SK-N-MC (cell line): ENCODE measurements around the gene TRPM1.

ENCODE experiments used
- DNase-seq: peaks from one replicate; pipeline ENCODE4 v3.0.0-alpha.2; 2011; ENCODE audit warnings: low read depth, low spot score
- H3K27ac ChIP-seq: fragments of 200-600 bp; sonication (generic); 2 replicates; pipeline ENCODE4 v1.5.1; 2016; ENCODE audit warnings: mixed run types
- H3K36me3 ChIP-seq: fragments of 200-600 bp; sonication (generic); 2 replicates; pipeline ENCODE4 v1.6.1; 2017; ENCODE audit warnings: antibody characterized with exemption, low read length, mixed read lengths; ENCODE audit not compliant: insufficient read depth
- H3K4me3 ChIP-seq: fragments of 200-600 bp; sonication (generic); 2 replicates; pipeline ENCODE4 v1.5.1; 2016
- H3K9ac ChIP-seq: fragments of 200-600 bp; sonication (generic); 2 replicates; pipeline ENCODE4 v1.8.0; 2017; ENCODE audit warnings: mixed run types, mixed read lengths; ENCODE audit not compliant: insufficient read length
- H3K9me3 ChIP-seq: fragments of 200-600 bp; sonication (generic); 2 replicates; pipeline ENCODE4 v1.6.1; 2017; ENCODE audit warnings: low read depth, mild to moderate bottlenecking, antibody characterized with exemption, low read length, moderate library complexity, mixed read lengths
- EZH2 ChIP-seq: fragments of 200-600 bp; sonication (generic); IDR thresholded peaks from one replicate; pipeline ENCODE4 v1.6.1; 2017; ENCODE audit warnings: antibody characterized with exemption
- FOXP2 ChIP-seq: optimal IDR thresholded peaks from 2 replicates; pipeline ENCODE3; 2011; ENCODE audit warnings: mild to moderate bottlenecking, moderate library complexity; ENCODE audit not compliant: insufficient read depth; ENCODE audit errors: extremely low read length, control extremely low read depth
- POLR2AphosphoS5 ChIP-seq: IDR thresholded peaks from 2 replicates; pipeline ENCODE4 v1.6.1; 2012; ENCODE audit warnings: mild to moderate bottlenecking, low read depth, low read length, borderline replicate concordance

TRPM1 gene

GRCh38 chr15:31001702-31002101 is 99.8 kb downstream of the TRPM1 start:
- H3K4me3 ChIP-seq = no peak overlapping the region
- no peak overlapping the region for H3K27ac ChIP-seq
- DNase-seq = no peak
- H3K9ac ChIP-seq = no peak overlapping the region
- no peaks in the 10 kb centered on the region for H3K36me3 ChIP-seq
- TF ChIP-seq EZH2 (no peak), POLR2AphosphoS5 (no peak), FOXP2 (no peak)
- H3K9me3 ChIP-seq = no peaks in the 10 kb centered on the region

DNA sequence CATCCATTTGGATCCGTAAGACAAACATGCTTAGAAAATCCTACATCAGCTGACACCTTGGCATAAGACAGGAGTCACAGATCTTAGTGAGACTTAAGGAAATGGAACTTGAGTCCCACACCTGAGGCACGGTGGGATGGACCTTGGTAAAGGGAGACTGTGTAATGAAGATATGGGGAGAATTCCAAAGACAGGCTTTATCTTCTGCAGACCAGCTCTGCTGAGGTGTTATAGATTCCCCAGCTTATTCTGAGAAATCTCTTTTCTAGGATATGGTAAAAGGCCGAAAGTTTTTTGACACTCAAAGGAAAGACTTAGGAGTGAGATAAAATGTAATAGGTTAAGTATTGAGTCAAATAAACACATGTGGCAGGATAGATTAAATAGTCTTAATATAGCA is 101.8 kb downstream of the TRPM1 start:
- DNase-seq = no peak
- Histone ChIP-seq H3K4me3 (no peak overlapping the region), H3K36me3 (no peaks in the 10 kb centered on the region), H3K27ac (no peak overlapping the region), H3K9me3 (no peaks in the 10 kb centered on the region), H3K9ac (no peak overlapping the region)
- TF ChIP-seq POLR2AphosphoS5 (no peak), EZH2 (no peak), FOXP2 (no peak)

- DNase-seq = no peak
- H3K9ac ChIP-seq = no peak overlapping the region
- TF ChIP-seq POLR2AphosphoS5 (no peak), EZH2 (no peak), FOXP2 (no peak)
- no peak overlapping the region for H3K4me3 ChIP-seq
- H3K9me3 ChIP-seq = no peaks in the 10 kb centered on the region
- H3K36me3 ChIP-seq = no peaks in the 10 kb centered on the region
- H3K27ac ChIP-seq = no peak overlapping the region
These were observed 104.3 kb downstream of the TRPM1 start for GRCh38 chr15:30997270-30997669.

DNA sequence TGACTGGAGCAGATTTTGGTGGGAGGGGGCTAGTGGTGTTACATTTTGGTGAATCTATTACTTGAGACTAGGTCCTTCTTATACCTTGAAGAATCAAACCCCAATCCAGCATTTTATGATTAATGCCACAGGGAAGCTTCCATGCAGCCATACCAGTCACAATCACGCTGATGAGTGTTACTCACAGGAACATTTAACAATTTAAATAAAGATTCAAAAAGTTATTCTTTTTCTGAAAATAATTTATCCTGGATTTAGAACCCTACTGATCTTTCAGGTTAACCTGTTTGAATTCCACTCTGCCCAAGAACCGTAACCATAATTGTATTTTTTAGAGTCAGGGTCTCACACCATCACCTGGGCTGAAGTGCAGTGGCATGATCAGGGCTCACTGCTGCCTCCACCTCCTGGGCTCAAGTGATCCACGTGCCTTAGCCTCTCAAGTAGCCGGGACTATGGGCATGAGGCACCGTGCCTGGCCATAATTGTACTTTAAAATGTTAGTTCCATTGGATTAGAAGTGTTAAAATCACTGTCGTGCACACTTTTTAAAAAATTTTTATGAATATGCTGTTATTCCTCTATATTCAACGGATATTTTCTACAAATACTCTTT is 109.2 kb downstream of the TRPM1 start:
- no peaks in the 10 kb centered on the region for H3K36me3 ChIP-seq
- no peaks in the 10 kb centered on the region for H3K9me3 ChIP-seq
- peak overlapping the region; percentile 91 for H3K9ac ChIP-seq
- H3K27ac ChIP-seq = no peak overlapping the region
- TF ChIP-seq FOXP2 = no peak
- TF ChIP-seq EZH2 = no peak
- TF ChIP-seq POLR2AphosphoS5 = no peak
- peak overlapping the region; percentile 96 for H3K4me3 ChIP-seq
- DNase-seq = no peak

DNA sequence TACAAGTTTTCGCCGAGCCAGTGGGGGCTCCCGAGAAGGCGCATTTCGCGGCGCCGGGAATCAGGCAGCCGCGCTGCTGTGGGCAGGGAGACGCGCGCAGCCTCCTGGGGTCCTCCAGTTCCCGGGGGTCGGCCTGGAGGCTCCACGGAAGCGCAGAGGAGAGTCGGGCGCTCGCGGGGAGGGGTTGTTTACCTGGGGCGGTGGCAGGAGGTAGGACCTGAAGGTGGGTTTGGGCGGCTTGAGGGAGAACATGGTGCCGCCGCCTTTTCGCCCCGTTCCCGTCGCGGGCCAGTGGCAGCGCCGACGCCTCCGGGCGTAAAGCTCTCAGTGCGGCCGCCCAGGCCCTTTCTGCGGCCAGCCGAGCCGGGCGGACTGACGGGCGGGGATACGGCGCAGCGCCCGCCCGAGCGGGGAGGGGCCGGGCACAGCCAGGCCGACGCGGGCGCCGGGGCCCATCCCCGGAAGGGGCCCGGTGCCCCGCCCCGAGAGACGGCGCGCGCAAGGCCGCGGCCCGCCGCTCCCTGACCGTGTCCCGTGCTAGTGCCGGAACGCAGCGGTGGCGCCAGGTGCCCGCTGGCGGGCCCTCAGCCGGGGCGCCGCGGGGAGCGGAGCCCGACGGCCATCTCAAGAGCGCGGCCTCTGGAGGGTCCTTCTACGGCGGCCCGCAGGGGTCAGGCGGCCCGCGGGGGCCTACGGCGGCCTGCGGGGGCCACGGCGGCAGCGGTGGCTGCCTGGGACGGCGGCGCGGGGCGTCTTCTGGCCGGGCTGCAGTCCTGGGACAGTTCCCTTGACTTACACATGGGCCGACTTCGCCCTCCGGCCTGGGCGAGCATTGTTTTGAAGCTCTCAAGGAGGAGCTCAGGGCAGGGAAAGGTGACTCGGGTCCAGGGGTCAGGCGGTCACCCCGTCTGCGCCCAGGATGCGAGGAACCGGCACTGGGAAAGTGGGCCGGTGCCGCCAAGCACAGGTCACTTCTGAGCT is 110.0 kb downstream of the TRPM1 start, which contains the start of gene MTMR10:
Gene MTMR10, minus strand, starts transcription at position 374 of the 981 bp plus-strand sequence. Its CDS starts 122 bp downstream, at position 252.
- H3K9me3 ChIP-seq = no peaks in the 10 kb centered on the region
- TF ChIP-seq FOXP2 = no peak
- TF ChIP-seq POLR2AphosphoS5 = peak; percentile 58
- no peak for TF ChIP-seq EZH2
- no peaks in the 10 kb centered on the region for H3K36me3 ChIP-seq
- peak within 1 kb of the TSS; percentile 60; the same call in 1 of the 2 replicates for H3K27ac ChIP-seq
- peak within 1 kb of the TSS; percentile 96 for H3K4me3 ChIP-seq
- peak within 1 kb of the TSS; percentile 91 for H3K9ac ChIP-seq
- DNase-seq = no peak

GRCh38 chr15:30990446-30991254 is 110.9 kb downstream of the TRPM1 start:
- Histone ChIP-seq H3K27ac (no peak overlapping the region), H3K9me3 (no peaks in the 10 kb centered on the region), H3K4me3 (peak overlapping the region; percentile 96), H3K36me3 (no peaks in the 10 kb centered on the region), H3K9ac (peak overlapping the region; percentile 91)
- DNase-seq = no peak
- no peak for TF ChIP-seq FOXP2
- TF ChIP-seq EZH2 = no peak
- no peak for TF ChIP-seq POLR2AphosphoS5

DNA sequence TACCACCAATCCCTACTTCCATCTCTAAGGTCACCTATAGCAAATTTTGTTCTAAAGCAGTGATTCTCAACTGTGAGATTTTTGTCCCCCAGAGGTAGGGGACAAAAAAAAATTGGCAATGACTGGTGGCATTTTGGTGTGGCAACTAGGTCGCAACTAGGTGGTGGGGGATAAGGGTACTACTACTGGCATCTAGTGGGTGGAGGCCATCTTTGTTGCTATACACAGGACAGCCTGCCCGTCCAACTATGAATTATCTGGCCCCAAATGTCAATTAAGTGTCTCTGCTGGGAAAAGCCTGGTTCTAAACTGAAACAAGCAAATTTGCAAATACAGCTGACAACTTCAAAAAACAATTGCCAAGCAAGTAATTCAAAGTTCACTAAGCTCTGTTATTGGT is 111.5 kb downstream of the TRPM1 start:
- TF ChIP-seq POLR2AphosphoS5 (no peak), EZH2 (no peak), FOXP2 (no peak)
- H3K27ac ChIP-seq = no peak overlapping the region
- peak overlapping the region; percentile 91 for H3K9ac ChIP-seq
- peak overlapping the region; percentile 96 for H3K4me3 ChIP-seq
- DNase-seq = no peak
- H3K36me3 ChIP-seq = no peaks in the 10 kb centered on the region
- no peaks in the 10 kb centered on the region for H3K9me3 ChIP-seq

DNA sequence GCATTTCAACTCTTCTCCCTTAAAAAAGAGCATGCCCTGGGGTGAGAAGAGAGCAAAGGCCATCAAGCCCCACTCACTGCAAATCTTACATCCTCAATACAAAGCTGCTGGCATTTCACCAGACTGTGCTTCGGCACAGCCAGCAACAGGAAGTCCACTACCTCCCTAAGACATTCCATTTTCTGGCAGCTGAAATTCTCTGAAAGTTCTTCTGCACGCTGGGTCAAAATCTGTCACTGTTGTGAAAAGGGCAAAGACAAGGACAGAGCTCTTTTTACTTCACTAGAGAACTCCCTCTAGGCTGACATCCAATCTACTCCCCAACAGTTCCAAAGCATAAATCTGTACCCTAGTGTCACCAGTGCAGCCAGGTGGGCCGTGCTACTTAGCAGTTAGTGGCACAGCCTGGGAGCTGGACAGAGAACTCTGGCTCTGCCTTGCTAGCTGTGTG is 116.4 kb downstream of the TRPM1 start:
- H3K4me3 ChIP-seq = no peak overlapping the region
- no peak overlapping the region for H3K9ac ChIP-seq
- no peaks in the 10 kb centered on the region for H3K36me3 ChIP-seq
- TF ChIP-seq POLR2AphosphoS5 = no peak
- TF ChIP-seq EZH2 = no peak
- TF ChIP-seq FOXP2 = no peak
- H3K27ac ChIP-seq = no peak overlapping the region
- no peaks in the 10 kb centered on the region for H3K9me3 ChIP-seq
- no peak for DNase-seq
